UCSD-AML1 (cell line): Measurements from ENCODE around the gene MVB12A.

ENCODE experiments used
- DNase-seq: peaks from one replicate; lab custom pipeline; 2025; ENCODE audit not compliant: unreplicated experiment; lab: John Stamatoyannopoulos, UW

MVB12A gene

DNA sequence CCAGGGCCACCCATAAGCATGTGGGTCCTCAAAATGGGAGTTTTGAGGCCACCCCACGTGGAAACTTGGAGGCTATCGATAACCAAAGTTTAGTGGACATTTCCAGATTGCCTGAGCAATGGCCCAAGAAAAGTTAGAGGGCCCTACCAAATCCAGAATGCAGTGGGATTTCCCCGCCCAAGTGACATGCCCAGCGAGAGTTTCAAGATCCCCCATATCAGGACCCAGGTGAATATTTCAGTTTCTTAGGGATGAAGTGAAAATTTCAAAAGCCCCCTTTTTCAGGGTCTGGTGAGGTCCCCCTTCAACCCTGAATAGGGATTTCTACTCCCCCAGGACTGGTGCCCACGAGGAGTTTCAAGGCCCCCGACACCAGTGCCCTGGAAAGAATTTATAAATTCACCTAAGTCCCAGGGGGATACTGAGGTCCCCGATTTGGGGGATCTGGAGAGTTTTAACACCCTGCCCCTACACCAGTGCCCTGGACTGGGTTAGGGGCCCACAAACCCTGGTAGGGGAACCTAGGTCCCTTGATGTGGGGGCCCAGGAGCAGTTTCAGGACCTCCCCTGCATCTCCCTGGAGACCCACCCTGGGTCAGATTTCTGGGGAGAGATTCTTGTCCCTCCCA is 15.1 kb upstream of the MVB12A start:
- DNase-seq = no peak

DNA sequence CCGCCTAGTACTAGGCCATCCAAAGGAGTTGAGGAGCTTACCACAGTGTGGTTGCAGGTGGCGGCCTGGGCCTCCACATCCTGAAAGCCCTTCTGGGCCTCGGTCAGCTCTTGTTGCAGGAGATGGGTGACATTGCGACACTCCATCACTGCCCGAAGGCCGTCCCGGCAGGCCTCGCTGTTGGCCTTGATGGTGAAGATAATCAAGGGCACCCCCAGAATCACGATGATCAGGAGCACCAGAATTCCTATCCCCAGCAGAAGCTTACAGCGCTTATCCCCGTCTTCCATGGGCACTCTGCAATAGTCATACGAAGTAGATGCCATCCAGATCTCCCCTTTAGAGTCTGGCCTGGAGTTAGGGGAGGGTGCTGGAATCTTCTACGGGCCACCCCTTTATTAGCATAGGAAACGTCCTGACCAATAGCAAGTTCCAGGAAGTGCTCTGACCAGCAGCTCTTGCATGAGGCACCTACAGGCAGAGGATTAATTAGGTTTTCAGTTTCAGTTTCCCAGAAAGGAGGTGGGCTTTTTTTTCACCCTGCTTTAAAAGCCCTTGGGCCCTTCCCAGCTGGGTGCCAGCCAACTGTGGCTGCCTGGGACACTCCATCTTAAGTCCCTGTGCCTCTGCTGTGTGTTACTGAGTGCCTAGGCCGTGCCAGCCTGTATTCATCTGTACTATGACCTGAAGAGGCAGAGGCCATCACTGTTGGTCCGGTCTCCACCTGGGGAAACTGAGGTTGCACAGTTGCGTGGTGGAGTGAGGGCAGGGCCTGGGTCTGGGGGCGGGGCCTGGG is 14.4 kb upstream of the MVB12A start, which contains the start of gene BST2:
Gene BST2 (minus strand): TSS at position 381 of the 796 bp plus-strand sequence. CDS start 55 bp downstream, at position 326.
- peak; percentile 85 for DNase-seq

DNA sequence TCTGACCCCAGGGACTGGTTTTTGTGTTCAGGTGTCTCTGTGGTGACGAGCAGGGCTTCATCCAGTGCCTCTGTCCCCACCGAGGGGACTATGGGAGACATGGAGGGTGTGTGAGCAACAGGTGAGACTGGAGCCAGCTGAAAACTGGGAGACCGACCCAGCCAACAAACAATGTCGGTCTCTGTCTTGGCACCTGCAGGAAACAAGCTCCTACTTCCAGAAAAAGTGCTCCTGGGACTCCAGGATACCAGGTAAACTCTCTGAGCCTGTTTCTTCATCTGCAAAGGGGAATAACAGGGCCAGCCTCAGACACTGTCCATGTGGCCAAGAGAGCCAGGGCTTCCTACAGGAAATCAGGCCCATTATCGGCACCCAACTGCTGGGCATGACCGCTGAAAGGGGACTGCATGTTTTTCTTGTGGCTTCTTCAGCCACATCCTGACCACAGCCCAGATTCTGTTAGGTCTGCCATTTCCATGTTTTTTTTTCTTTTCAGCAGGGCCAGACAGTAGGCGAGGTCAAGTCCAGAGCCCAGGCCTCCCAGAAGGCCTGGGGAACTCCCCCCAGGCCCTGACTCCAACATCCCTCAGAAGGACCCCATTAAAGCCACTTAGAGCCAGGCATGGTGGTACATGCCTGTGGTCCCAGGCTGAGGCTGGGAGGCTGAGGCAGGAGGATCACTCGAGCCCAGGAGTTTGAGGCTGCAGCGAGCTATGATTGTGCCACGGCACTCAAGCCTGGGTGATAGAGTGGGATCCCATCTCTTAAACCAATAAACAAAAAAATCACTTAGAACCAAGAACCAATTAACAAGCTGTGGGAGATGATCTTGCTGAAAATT is 13.6 kb upstream of the MVB12A start:
- DNase-seq = peak; percentile 83

DNA sequence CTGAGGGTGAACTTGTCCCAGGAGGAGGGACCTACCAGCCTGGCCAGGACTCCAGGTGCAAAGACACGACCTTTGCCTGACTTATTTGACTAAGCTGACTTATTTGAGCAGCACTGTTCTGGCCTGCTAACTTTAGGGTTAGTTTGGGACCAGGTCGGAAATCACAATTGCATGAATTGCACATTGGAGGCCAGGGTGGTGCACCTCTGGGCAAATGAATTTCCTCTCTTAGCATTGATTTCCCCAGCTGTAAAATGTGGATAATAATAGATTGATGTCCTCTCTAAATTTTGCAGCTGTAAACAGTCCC is 13.0 kb upstream of the MVB12A start:
- DNase-seq = no peak

DNA sequence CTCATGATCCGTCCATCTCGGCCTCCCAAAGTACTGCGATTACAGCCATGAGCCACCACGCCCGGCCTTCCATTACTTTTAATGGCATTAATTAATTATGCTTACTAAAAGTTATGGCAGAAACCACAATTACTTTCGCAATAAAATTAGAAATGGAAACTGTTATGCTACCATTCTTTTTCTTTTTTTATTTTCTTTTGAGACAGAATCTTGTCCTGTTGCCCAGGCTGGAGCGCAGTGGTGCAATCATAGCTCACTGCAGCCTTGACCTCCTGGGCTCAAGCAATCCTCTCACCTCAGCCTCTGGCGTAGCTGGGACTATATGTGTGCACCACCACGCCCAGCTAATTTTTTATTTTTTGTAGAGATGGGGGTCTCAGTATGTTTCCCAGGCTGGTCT is 9.9 kb upstream of the MVB12A start:
- no peak for DNase-seq

DNA sequence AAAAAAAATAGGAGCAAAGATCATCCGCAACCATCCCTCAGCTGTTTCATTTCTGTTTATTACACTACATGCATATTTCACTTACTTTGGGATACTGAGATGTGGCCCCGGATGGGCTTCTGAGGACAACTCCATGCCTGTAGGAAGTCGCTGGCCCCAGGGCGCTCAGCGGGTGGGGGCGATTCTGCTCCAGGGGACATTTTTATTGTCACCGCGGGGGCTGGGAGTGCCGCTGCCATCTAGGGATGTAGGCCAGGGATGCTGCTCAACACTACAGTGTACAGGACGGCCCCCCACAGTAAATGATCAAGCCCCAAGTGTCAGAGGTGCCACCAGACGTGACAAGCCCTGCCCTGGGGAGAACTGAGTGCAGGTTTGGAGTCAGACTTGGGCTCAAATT is 8.0 kb upstream of the MVB12A start:
- DNase-seq = no peak

DNA sequence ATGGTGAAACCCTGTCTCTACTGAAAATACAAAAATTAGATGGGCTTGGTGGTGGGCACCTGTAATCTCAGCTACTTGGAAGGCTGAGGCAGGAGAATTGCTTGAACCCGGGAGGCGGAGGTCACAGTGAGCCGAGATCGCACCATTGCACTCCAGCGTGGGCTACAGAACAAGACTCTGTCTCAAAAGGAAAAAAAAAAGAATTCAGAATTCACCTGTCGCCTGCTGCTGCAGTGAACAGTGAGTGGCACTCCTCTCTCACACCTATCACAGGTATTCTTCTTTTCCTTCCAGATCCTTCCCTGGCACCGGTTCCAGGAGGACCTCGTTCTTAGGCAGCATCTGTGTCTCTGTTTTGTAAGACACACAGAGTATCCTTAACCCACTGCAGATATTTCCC is 5.8 kb upstream of the MVB12A start:
- no peak for DNase-seq

DNA sequence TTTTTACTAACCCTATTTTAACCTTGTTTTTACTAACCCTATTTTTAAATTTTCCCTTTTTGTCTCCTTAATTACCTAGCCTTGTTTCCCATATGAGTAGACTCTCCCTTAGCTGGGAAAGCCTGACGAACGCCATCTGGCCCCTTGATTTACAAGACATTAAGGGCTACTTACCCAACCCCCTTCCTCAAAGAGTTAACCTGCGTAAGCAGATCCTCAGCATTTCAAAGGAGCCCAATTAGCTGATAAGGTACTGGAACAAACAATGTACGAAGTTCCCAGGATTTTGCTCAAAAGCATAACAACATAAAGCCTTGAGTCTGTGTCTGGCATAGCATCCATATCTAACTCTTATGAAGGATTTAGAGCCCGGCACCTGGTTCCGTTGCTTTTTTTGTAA is 4.7 kb upstream of the MVB12A start:
- no peak for DNase-seq

DNA sequence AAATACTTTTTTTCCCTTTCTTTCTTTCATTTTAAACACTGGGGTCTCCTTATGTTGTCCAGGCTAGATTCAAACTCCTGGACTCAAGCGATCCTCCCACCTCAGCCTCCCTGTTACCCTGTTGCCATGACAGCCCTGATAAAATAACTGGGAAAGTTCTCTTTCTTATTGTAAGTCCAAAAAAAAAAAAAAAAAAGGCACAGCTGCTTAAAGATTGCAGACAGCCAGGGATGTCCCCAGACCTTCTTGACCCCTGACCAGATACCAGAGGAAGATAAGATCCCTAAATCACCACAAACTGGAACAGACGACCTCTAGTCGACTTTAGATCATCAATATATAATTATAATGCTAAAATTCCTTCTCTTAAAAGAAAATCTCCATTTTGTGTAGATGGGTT is 1.1 kb upstream of the MVB12A start:
- DNase-seq = no peak

DNA sequence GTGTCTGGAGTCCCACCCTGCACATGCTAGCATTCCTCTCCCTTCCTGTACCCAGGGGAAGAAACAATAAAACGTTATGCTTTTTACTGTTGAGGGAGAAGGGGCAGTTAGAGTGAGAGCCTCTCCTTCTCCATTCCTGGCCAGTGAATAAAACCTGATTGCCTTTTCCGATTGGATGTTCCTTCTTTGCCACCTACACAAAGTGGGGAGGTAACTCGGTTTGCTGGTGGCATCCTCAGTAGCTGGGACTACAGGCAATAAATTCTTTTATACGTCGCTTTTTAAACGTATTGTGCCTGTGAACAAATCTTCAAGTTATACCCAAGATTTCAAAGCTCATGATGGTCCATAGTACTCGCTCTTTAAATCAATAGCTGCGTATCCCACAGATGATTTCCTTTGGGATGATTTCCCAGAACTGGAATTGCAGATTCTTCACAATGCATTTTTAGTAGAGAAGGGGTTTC is 660 bp upstream of the MVB12A start:
- no peak for DNase-seq

DNA sequence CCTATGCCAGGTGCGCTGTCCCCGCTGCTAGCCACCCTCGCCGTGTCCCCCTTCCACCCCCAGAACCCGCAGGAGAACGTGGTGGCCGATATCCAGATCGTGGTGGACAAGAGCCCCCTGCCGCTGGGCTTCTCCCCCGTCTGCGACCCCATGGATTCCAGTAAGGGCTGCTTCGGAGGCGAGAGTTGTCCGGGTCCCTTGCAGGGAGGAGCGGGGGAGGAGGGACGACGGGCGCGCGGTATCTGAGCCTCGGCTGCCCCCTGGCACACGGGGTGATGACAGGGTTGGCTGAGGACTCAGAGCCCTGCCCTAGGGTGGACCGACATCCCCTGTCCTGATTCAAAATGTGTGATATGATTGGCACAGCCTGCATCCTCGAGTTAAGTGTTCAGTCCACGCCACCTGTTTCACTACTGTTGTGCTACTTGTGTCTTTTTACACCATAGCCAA is 653 bp downstream of the MVB12A start:
- DNase-seq = peak; percentile 54

DNA sequence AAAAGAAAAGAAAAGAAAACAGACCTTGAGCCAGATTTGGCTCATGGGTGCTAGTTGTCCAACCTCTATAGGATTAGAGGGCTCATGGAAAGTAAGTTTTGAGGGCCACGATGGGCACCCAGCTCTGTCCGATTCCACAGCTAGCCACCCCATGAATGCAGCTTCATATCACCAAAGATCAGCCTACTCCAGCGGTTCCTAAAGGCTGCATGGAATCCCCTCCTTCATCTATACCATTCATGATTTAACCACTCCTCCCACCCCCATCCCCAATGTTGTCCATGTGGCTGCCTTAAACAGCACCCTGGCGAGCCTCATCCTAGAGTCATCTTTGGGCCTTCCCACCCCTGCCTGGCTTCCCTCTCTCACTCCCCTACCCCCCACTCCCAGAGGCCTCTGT is 2.1 kb downstream of the MVB12A start:
- no peak for DNase-seq

DNA sequence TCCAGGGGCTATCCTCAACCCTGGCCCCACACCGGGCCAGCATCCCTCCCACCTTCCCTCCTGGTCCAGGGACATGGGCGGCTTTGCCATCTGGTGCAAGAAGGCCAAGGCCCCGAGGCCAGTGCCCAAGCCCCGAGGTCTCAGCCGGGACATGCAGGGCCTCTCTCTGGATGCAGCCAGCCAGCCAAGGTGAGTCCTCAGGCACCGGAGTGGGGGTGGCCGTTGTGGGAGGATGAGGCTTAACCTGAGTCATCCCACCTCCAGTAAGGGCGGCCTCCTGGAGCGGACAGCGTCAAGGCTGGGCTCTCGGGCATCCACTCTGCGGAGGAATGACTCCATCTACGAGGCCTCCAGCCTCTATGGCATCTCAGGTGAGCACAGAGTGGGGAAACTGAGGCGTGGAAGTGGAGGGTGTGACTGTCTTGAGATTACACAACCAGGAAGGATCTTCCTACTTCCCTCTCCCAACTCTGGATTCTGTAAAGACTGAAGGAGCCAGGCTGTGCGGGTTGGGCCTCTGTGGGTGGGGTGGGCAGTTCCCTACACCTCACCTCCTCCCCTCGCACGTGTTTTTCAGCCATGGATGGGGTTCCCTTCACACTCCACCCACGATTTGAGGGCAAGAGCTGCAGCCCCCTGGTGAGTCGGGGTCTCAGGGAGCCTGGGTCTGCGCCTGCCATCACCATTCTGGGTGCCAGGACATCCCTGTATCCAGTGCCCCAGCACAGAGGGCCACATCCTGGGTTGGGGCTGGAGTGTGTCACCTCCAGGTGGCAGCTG is 3.8 kb downstream of the MVB12A start:
- no peak for DNase-seq

DNA sequence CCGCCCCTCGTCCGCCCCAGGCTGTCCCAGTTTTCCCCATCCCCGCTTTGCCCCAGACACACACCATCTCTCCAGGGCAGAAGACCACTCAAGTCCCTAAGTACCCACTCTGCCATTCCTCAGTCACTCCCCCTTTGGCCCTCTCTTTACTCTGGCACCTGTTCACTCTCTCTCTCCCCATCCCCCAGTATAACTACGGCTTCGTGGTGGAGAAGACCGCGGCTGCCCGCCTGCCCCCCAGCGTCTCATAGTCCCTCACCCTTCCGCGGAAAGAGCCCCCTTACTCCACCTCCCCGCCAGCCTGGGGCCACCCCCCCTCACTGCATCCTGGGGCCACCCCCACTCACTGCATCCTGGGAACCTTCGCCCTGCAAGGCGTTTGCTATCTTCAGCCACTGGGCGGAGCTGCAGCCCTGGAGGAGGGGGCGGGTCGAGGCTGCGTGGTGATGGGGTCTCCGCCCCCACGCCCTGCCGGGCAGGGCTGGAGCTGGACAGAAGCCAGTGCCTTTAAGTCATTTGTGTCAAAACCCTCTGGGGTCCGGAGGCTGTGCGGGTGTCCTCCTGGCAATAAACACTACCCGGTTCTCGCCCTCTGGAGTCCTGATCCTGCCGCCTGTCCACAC is 5.0 kb downstream of the MVB12A start:
- DNase-seq = peak; percentile 74

DNA sequence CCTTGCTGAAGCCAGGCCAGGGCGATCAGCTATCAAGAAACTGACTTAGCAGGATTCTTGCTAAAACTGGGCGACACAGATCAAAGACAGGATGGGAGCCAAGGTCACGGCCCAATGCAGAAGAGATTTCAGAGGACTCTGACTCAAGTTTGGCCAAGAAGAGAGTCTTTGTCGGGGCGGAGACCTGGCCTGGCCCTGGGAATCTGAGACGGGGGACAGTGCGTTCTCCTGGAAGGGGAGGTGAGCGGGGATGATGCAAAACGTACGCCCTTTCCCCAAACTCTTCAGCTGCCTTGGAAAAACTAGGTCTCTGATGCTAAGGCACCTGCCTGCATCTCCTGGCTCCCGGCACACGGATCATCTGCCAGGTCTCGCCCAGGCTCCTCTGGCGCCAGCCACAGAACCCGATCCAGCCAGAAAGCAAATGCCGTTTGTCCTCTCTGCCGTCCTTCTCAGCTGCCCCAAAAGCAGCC is 9.8 kb downstream of the MVB12A start:
- DNase-seq = no peak

DNA sequence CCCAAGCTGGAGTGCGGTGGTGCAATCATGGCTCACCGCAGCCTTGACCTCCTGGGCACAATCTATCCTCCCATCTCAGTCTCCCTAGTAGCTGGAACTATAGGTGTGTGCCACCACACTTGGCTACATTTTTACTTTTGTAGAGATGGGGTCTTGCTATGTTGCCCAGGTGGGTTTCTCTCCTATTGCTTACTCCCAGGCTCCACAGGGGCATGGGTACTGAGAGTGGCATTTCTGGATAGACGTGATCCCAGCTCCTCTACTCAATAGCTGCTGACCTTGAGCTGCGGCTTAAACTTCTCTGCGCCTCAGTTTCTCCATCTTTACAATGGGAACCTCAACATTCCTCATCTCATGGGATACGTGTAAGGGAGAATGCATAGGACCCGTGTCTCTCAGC is 11.6 kb downstream of the MVB12A start:
- DNase-seq = no peak

DNA sequence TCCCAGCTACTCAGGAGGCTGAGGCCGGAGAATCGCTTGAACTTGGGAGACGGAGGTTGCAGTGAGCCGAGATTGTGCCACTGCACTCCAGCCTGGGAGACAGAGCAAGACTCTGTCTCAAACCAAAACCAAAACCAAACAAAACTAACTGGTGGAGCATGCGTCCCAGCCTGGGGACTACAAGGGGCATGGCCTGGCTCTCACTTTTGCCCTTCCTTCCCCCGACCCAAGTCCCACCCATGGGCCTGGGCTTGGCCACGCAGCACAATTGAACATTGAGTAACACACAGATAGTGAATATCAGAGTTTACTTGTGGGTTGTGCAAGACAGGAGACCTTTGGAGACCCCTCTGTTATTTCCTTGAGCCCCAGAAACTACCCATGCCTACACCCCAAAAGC is 15.4 kb downstream of the MVB12A start:
- no peak for DNase-seq

DNA sequence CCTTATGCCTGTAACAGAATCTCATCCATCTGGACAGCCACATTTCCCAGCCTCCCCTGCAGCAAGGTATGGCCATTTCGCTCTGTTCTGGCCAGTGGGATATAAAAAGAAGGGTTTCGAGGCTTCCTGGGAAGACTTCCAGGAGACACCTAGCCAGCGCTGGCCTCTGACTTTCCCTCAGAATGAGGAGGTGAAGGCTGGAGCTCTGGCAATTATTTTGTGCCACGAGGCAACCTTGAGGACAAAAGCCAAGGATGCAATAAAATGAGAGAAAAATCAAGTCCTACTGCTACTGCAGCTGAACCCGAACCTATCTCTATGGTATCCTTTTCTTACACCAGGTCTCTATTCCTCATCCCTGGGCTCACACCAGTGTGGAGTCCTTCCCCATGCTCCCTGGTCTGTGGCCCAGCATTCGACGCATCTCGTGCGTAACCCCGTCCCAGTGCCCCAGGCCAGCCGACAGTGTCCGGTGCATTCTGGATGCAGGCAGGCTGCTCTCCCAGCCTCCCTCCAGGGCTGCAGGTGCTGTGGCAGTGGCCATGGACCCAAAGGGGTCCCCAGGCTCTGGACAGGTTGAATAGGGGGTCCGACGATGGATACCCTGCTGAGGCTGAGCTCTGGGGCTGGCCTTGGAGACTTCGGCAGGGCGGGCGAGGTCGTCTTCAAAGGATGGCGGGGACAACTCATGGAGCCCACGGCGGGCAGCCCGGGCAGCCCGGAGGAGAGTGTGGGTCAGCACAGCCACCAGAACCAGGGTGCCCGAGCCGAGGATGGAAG is 16.4 kb downstream of the MVB12A start:
- DNase-seq = no peak

DNA sequence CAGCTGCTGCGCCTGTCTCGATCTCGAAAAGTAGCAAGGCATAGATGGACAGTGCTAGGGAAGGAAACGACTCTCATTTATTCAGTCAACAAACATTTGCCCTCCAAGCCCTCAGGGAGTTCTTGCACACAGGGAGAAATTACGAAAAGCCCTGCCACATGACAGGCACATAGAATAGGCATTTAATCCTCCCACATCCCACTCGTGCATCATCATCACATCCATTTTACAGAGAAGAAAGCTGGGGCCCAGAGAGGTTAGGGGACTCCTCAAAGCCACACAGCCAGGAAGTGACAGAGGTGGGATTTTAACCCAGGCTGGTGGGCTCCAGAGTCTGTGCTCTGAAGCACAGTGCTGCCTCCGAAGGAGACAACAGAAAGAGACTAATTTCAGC is 17.0 kb downstream of the MVB12A start:
- no peak for DNase-seq
